CD4-positive, alpha-beta memory T cell (primary cell): Measurements from ENCODE around the gene TIAM2. TPM values are rescaled to one million over a fixed set of nuclear protein-coding genes. Genes with fewer than 3 reads are reported as not detected.
A peak's percentile ranks its signal among the peaks of the same experiment; 100 is the strongest.

Experiments
- CTCF ChIA-PET: fragments of 350-600 bp; sonication (Branson Sonifier 250); formaldehyde crosslinking; loops from one replicate; lab custom pipeline; 2021; ENCODE audit warnings: inconsistent platforms; ENCODE audit not compliant: partially characterized antibody; lab: Charles Lee
- POLR2A ChIA-PET: fragments of 350-600 bp; sonication (Branson Sonifier 250); formaldehyde crosslinking; loops from one replicate; lab custom pipeline; 2021; ENCODE audit not compliant: partially characterized antibody; lab: Charles Lee
- DNase-seq, 5 donors: peaks; one replicate each; pipeline versions ENCODE4 v3.0.0 to v3.0.0-alpha.2; 2020 to 2022; ENCODE audit warnings: mixed read lengths in 1 of 5
- H3K27ac ChIP-seq: one replicate; pipeline ENCODE4 v1.7.0; 2013; ENCODE audit warnings: low read depth, low read length
- H3K27me3 ChIP-seq: 2 replicates; pipeline ENCODE4 v1.7.0; 2013; ENCODE audit warnings: mild to moderate bottlenecking, low read length, moderate library complexity; ENCODE audit not compliant: insufficient read depth
- H3K36me3 ChIP-seq: 2 replicates; pipeline ENCODE4 v1.7.0; 2013; ENCODE audit warnings: mild to moderate bottlenecking, low read length, moderate library complexity; ENCODE audit not compliant: insufficient read depth
- H3K4me1 ChIP-seq: 2 replicates; pipeline ENCODE4 v1.7.0; 2013; ENCODE audit warnings: mild to moderate bottlenecking, low read length, moderate library complexity; ENCODE audit not compliant: insufficient read depth
- H3K4me3 ChIP-seq, 2 donors: one replicate each; pipeline ENCODE4 v1.7.0; 2013; ENCODE audit warnings: low read length in 2 of 2, mild to moderate bottlenecking in 1 of 2
- H3K9me3 ChIP-seq, 2 donors: one replicate each; pipeline ENCODE4 v1.7.0; 2013; ENCODE audit warnings: low read length in 2 of 2, control low read depth in 1 of 2; ENCODE audit not compliant: control insufficient read depth in 1 of 2
- H3K27ac Mint-ChIP-seq, 7 donors: one replicate each; pipeline ENCODE4 v1.8.0; 2020 to 2021; ENCODE audit warnings: mixed read lengths in 7 of 7, mild to moderate bottlenecking in 6 of 7, inconsistent platforms in 3 of 7, moderate library complexity in 3 of 7
- H3K27me3 Mint-ChIP-seq, 2 donors: one replicate each; pipeline ENCODE4 v1.8.0; 2020 to 2021; ENCODE audit warnings: mixed read lengths in 2 of 2
- H3K36me3 Mint-ChIP-seq, 2 donors: one replicate each; pipeline ENCODE4 v1.8.0; 2020 to 2021; ENCODE audit warnings: mixed read lengths in 2 of 2, inconsistent platforms in 1 of 2, mild to moderate bottlenecking in 1 of 2
- H3K4me1 Mint-ChIP-seq, 4 donors: one replicate each; pipeline ENCODE4 v1.8.0; 2020 to 2021; ENCODE audit warnings: mixed read lengths in 4 of 4, mild to moderate bottlenecking in 1 of 4
- H3K4me3 Mint-ChIP-seq, 8 donors: one replicate each; pipeline ENCODE4 v1.8.0; 2020 to 2021; ENCODE audit warnings: mixed read lengths in 8 of 8, mild to moderate bottlenecking in 7 of 8, moderate library complexity in 6 of 8, inconsistent platforms in 3 of 8
- H3K9me3 Mint-ChIP-seq, 8 donors: one replicate each; pipeline ENCODE4 v1.8.0; 2020 to 2021; ENCODE audit warnings: mixed read lengths in 8 of 8, mild to moderate bottlenecking in 5 of 8, inconsistent platforms in 3 of 8, moderate library complexity in 1 of 8
- intact Hi-C: fragments of 100-400 bp; cut with micrococcal nuclease; formaldehyde crosslinking; loops from one replicate; pipeline ENCODE4 v1.15.1; 2023
- polyA plus RNA-seq, 2 donors: library from polyadenylated mRNA; unstranded; fragments of 300-500 nt; fragmentation: Illumina TruSeq; gene quantifications; one replicate each; pipeline ENCODE4 v1.2.3, GENCODE V29; 2021
- total RNA-seq, 2 experiments: library from RNA; stranded (reverse); gene quantifications; one replicate each; pipeline ENCODE4 v1.2.3, GENCODE V29; 2021

TIAM2 gene
- total and polyA plus RNA-seq, 4 experiments from 2014 or later = 0.15 to 11.1 (median 5.8) TPM

DNA sequence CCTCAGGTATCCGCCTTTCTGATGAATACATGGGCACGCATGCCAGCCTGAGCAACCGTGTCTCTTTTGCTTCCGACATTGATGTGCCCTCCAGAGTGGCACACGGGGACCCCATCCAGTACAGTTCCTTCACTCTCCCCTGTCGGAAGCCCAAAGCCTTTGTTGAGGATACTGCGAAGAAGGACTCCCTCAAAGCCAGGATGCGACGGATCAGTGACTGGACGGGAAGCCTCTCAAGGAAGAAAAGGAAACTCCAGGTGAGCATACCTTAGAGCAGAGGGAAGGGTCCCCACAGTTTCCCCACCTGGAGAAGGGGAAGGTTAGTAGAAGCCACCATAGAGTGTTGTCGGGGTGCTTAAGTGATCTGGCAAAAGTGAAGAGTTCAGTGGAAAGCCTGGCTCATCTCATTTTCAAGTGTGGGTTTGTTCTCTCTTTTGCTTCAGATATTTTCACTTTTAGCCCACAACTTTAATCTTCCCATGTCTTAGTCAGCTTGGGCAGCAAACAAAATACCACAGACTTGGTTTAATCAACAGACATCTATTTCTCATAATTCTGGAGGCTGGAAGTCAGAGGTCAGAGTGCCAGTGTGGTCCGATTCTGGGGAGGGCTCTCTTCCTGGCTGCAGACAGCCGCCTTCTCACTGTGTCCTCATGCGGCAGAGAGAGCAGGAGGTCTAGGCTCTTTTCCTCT is 135.2 kb downstream of the TIAM2 start:
- no peak overlapping the region for H3K27ac ChIP-seq
- ChIA-PET CTCF (no interaction called here), POLR2A (no interaction called here)
- Mint-ChIP-seq H3K27me3 (peaks cover 0 to 2% of the 10 kb centered on the region in 2 donors), H3K36me3 (no peaks in the 10 kb centered on the region), H3K4me3 (peak overlapping the region in 1 of 8 donors; percentile 77), H3K4me1 (peaks cover 0 to 7% (median 0%) of the 10 kb centered on the region in 4 donors), H3K27ac (peak overlapping the region in 2 of 7 donors; percentile 51 to 68), H3K9me3 (no peaks in the 10 kb centered on the region)
- no peaks in the 10 kb centered on the region for H3K27me3 ChIP-seq
- intact Hi-C loops = no loop called here
- no peaks in the 10 kb centered on the region for H3K36me3 ChIP-seq
- H3K9me3 ChIP-seq = no peaks in the 10 kb centered on the region
- no peak overlapping the region for H3K4me3 ChIP-seq
- H3K4me1 ChIP-seq = no peaks in the 10 kb centered on the region
- DNase-seq = no peak

DNA sequence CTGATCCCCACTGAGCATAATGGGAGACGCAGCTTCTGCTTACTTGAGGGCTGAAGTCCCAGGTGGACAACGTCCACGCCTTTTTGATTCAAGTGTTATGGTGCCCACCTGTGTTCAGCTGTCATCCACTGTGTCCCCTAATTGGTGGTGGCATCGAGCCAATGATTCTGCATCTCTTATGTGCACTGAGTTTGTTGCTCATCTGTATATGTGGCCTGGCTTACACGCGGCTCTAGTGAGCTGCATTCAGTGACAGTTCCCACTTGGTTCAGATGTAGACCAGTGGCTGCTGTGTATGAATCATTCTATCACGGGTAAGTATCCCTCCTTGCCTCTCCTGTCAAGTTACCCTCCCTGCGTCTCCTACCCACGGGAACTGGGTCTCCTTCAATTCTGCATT is 137.5 kb downstream of the TIAM2 start:
- no peak for DNase-seq
- Mint-ChIP-seq H3K4me1 (peaks cover 0 to 7% (median 0%) of the 10 kb centered on the region in 4 donors), H3K9me3 (no peaks in the 10 kb centered on the region), H3K4me3 (no peak overlapping the region), H3K27me3 (no peaks in the 10 kb centered on the region), H3K36me3 (no peaks in the 10 kb centered on the region), H3K27ac (peak overlapping the region in 1 of 7 donors; percentile 38)
- Histone ChIP-seq H3K27ac (no peak overlapping the region), H3K9me3 (no peaks in the 10 kb centered on the region), H3K36me3 (no peaks in the 10 kb centered on the region), H3K4me1 (no peaks in the 10 kb centered on the region), H3K27me3 (no peaks in the 10 kb centered on the region), H3K4me3 (no peak overlapping the region)
- POLR2A ChIA-PET = no interaction called here
- CTCF ChIA-PET = interaction anchor here (0.5 kb wide), 1 partner anchor 46 kb away, joined by 3 read pairs; no protein-coding TSS in a partner anchor
- intact Hi-C loops = no loop called here

DNA sequence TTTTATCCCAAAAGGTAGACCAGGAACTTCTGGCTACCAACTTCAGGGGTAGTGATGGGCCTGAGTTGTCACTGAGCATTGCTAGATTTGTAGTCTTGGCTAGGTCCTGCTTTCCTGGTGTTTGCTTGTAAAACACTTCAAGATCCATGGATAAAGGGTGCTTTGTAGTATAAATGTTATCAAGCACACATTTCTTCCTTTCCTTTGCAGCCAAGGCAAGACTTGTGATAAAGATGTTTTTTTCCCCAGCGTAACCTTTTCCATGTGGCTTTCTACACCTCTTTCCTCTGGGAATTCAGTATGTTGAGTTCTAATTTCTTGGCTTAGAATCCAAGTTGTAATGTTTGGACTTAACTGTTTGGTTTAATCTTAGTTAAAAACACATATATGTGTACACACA is 145.9 kb downstream of the TIAM2 start:
- ChIA-PET POLR2A (no interaction called here), CTCF (no interaction called here)
- Histone ChIP-seq H3K4me3 (no peak overlapping the region), H3K9me3 (no peaks in the 10 kb centered on the region), H3K27ac (no peak overlapping the region), H3K4me1 (peaks cover 16% of the 10 kb centered on the region), H3K27me3 (no peaks in the 10 kb centered on the region), H3K36me3 (no peaks in the 10 kb centered on the region)
- Mint-ChIP-seq H3K9me3 (no peaks in the 10 kb centered on the region), H3K36me3 (no peaks in the 10 kb centered on the region), H3K27me3 (no peaks in the 10 kb centered on the region), H3K27ac (peak overlapping the region in 1 of 7 donors; percentile 72), H3K4me3 (peak overlapping the region in 1 of 8 donors; percentile 5), H3K4me1 (peaks cover 15 to 25% (median 22%) of the 10 kb centered on the region in 4 donors)
- no peak for DNase-seq
- intact Hi-C loops = no loop called here

DNA sequence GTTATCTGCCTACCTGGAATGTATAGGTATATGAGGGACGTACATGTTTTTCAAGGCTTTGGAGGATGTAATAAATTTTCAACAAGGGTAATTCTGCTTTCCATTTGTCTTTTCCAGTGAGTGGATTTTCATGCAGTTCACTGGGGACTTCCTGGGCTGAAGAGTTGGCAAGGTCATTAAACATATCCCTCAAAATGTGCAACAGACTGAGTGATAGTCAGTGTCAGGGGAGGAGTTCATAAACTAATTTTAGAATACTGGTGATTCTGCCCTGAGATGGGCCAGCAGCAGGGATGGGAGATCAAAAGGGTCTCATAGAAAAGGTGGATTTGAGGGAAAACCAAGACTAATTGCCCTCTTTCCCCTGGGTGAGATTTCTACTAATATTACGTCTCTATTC is 146.4 kb downstream of the TIAM2 start:
- no peak for DNase-seq
- Mint-ChIP-seq H3K9me3 (no peaks in the 10 kb centered on the region), H3K36me3 (no peaks in the 10 kb centered on the region), H3K27ac (peak overlapping the region in 1 of 7 donors; percentile 72), H3K27me3 (no peaks in the 10 kb centered on the region), H3K4me1 (peaks cover 15 to 25% (median 22%) of the 10 kb centered on the region in 4 donors), H3K4me3 (peak overlapping the region in 2 of 8 donors; percentile 5 to 25)
- H3K4me3 ChIP-seq = no peak overlapping the region
- no peaks in the 10 kb centered on the region for H3K36me3 ChIP-seq
- H3K4me1 ChIP-seq = peaks cover 16% of the 10 kb centered on the region
- ChIA-PET POLR2A (no interaction called here), CTCF (no interaction called here)
- no peaks in the 10 kb centered on the region for H3K9me3 ChIP-seq
- H3K27ac ChIP-seq = no peak overlapping the region
- intact Hi-C loops = no loop called here
- H3K27me3 ChIP-seq = no peaks in the 10 kb centered on the region

GRCh38 chr6:155142168-155143028 is 147.3 kb downstream of the TIAM2 start:
- Mint-ChIP-seq H3K36me3 (no peaks in the 10 kb centered on the region), H3K27me3 (no peaks in the 10 kb centered on the region), H3K4me3 (peak overlapping the region; percentile 78 to 93 (median 88)), H3K4me1 (peaks cover 15 to 25% (median 22%) of the 10 kb centered on the region in 4 donors), H3K27ac (peak overlapping the region; percentile 64 to 98 (median 97)), H3K9me3 (no peaks in the 10 kb centered on the region)
- ChIA-PET CTCF (no interaction called here), POLR2A (no interaction called here)
- H3K4me3 ChIP-seq = peak overlapping the region; percentile 29 to 31
- no peak for DNase-seq
- H3K4me1 ChIP-seq = peaks cover 16% of the 10 kb centered on the region
- peak overlapping the region; percentile 47 for H3K27ac ChIP-seq
- H3K27me3 ChIP-seq = no peaks in the 10 kb centered on the region
- intact Hi-C loops = no loop called here
- no peaks in the 10 kb centered on the region for H3K36me3 ChIP-seq
- no peaks in the 10 kb centered on the region for H3K9me3 ChIP-seq

DNA sequence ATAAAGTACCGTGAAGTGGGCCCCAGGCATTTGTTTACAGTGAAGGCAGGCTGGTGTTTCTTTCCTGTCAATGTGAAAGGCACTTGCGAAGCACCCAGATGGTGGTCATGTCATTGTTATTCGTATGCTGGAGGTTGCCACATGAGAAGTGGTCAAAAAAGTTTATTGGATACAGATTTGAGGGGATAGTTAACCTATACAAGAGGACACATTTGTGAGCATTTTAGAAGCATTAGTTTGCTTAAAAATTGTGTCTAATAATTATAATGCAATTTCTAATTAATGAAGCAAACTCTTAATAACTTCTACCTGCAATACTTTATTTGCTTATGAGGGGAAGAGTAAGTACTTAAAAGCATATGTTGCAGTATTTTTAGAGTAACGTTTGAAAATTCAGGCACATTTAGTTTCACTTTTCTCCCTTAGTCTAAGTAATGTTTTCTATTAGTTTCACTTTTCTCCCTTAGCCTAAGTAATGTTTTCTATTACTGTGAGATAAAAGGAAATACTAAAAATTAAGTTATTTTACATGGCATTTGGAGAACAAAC is 148.0 kb downstream of the TIAM2 start:
- Mint-ChIP-seq H3K4me1 (peaks cover 15 to 25% (median 22%) of the 10 kb centered on the region in 4 donors), H3K4me3 (peak overlapping the region; percentile 78 to 93 (median 88)), H3K9me3 (no peaks in the 10 kb centered on the region), H3K27me3 (no peaks in the 10 kb centered on the region), H3K27ac (peak overlapping the region; percentile 64 to 98 (median 97)), H3K36me3 (no peaks in the 10 kb centered on the region)
- POLR2A ChIA-PET = no interaction called here
- H3K27me3 ChIP-seq = no peaks in the 10 kb centered on the region
- CTCF ChIA-PET = no interaction called here
- H3K4me3 ChIP-seq = peak overlapping the region; percentile 29 to 31
- DNase-seq = peak in 3 of 5 donors; percentile 12 to 18 (median 17)
- peak overlapping the region; percentile 47 for H3K27ac ChIP-seq
- intact Hi-C loops = no loop called here
- H3K9me3 ChIP-seq = no peaks in the 10 kb centered on the region
- peaks cover 16% of the 10 kb centered on the region for H3K4me1 ChIP-seq
- H3K36me3 ChIP-seq = no peaks in the 10 kb centered on the region

DNA sequence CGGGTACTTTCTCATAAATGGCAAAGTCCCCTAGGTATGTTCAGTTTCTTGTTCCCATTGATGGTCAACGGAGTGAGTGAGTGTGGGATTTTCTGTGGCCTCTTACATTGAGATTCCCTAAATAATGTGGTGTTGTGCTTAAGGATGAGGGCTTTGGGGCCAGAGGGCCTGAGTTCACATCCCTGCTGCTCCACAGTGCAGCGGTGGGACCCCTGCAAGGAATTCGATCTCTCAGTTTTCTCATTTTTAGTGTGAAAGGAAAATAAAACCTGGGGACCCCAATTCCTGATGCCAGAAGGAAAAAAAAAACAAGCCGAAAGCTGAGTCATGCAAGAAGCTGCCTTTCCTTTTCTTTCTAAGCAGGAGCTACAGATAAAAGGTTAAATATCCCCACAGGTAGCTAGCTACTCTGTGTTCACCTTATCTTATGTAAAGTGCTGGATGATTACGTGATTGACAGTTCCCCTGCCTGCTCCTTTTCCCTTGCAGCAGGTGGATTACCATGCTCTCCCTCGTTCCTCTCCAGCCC is 148.5 kb downstream of the TIAM2 start:
- no peaks in the 10 kb centered on the region for H3K36me3 Mint-ChIP-seq
- H3K4me1 Mint-ChIP-seq = peaks cover 15 to 25% (median 22%) of the 10 kb centered on the region in 4 donors
- intact Hi-C loops = no loop called here
- peak overlapping the region; percentile 78 to 93 (median 88) for H3K4me3 Mint-ChIP-seq
- H3K36me3 ChIP-seq = no peaks in the 10 kb centered on the region
- H3K4me3 ChIP-seq = peak overlapping the region in 1 of 2 donors; percentile 29
- no peaks in the 10 kb centered on the region for H3K9me3 Mint-ChIP-seq
- CTCF ChIA-PET = no interaction called here
- peaks cover 16% of the 10 kb centered on the region for H3K4me1 ChIP-seq
- peak overlapping the region; percentile 64 to 98 (median 97) for H3K27ac Mint-ChIP-seq
- no peaks in the 10 kb centered on the region for H3K9me3 ChIP-seq
- DNase-seq = no peak
- POLR2A ChIA-PET = no interaction called here
- peak overlapping the region; percentile 47 for H3K27ac ChIP-seq
- no peaks in the 10 kb centered on the region for H3K27me3 Mint-ChIP-seq
- no peaks in the 10 kb centered on the region for H3K27me3 ChIP-seq
